OCI-M1 (cell line): ENCODE results near the gene CACNA2D2.

Experiments
- DNase-seq: peaks from one replicate; lab custom pipeline; 2025; lab: John Stamatoyannopoulos, UW

Gene CACNA2D2

DNA sequence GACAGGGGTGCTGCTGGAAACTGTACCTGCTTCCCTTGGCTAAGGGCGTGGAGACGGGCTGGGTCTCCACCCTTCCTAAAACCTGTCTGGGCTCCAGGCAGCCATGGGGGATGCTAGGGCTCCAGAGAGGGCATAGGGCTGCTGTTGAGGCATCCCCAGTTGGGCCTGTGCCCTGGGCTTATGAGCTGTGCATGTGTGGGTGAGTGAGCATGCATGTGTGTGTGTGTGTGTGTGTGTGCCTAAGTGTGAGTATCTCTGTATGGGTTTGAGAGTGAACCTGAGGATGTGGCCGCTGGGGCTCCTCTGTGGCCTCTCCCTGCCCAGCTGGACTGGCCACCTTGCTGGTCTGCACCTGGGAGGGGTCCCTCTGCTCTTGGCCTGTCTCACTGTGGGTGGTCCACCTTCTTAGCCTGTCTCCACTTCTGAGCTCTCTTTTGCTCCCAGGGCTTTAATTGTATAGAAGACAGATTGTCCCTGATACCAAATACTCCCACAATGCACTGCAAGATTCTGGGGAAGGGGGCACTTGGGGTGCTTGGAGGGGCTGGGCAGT is 132.2 kb downstream of the CACNA2D2 start:
- no peak for DNase-seq

DNA sequence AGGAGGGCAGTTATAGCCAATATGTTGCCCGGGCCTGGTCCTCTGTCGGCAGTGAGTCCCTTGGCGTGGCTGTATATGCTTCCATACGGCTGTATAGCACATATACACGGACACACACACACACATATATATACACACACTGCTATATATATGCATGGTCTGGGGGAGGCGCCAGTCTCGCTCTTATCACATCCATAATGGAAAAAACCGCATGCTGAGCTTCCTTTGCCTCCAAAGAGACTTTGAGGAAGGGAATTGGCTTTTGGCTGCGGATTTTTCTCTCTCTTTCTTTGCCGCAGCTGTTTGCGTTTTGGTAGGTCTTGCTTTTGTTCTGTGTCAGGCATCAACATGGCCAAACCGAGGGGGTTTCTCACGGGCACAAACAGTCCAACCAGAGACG is 132.8 kb downstream of the CACNA2D2 start:
- DNase-seq = peak; percentile 64

DNA sequence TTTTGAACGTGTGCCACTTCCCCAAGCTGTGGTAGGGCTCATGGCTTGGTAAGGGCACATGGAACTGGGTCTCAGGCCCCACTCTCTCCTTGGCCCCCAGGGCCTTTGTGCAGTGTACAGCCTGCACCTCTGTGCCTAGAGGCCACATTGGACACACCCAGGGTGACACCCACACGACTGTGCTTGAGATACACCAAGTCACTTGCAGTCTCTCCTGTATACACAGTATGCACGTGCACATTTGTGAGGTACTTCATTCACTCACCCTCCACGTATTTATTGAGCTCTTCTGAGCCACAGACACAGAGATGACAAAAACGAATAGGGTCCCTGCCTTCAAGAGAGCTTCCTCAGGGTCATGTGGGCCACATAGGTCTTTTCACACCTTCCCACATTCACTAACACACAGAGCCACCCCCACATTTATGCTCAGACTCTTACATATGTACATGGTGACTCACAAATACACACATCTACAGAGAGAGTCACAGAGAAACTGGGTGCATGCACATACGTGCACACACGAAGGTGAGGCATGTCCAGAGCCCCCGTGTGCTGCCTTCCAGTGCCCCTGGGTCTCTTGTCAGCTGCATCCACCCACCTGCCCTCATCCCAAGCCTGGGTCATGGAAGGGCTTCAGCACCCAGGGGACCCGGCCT is 134.3 kb downstream of the CACNA2D2 start:
- DNase-seq = no peak

DNA sequence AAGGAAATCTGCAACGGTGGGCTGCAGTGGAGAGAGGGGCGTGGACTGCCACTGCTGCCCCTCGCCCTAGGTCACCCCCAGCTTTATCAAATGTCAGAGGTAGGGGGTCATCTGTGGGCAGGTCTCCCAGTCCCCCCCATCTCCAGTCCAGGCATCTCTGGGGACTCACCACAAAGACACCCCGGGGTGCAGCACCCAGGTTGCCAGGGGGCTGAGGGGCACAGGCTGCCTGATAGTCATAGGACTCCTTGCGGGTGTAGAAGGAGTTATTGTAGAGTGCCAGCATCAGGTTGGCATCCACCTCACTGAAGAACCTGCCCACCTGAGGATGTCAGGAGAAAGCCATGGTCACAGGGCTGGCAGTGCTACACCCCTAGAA is 137.6 kb downstream of the CACNA2D2 start:
- no peak for DNase-seq

DNA sequence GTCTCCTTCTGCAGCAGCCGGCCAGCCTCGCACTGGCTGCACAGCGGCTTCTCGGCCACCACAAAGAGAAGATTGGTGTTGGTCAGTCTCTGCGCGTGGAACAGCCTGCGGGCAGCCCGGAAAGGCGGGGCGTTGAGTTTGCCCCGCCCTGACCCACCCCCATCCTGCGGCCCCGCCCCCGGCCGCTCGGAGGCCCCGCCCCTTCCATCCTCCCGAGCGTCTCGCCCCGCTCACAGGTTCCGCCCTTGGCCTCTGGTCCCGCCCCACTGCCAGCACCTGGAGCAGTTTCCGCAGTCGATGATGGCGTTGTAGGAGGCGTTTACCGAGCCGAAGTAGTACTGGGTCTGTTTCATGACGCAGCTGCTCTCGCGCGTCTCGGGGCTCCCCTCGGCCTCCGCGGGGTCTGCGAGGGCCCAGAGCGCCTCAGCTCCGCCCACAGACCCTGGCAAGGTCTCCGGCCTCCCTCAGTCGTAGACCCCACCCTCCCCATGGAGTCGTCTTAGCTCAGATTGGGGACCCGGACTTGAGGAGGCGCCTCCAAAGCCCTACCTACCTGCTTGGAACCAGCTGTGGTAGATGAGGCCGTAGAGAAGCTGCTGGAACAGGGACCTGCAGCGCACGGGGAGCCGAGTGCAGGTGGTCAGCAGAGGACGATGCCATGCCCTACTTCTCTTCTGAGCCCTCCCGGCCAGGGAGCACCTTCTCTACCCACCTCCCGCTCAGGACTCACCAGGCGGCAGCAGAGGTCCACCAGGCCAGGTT is 138.2 kb downstream of the CACNA2D2 start:
- peak; percentile 69 for DNase-seq

DNA sequence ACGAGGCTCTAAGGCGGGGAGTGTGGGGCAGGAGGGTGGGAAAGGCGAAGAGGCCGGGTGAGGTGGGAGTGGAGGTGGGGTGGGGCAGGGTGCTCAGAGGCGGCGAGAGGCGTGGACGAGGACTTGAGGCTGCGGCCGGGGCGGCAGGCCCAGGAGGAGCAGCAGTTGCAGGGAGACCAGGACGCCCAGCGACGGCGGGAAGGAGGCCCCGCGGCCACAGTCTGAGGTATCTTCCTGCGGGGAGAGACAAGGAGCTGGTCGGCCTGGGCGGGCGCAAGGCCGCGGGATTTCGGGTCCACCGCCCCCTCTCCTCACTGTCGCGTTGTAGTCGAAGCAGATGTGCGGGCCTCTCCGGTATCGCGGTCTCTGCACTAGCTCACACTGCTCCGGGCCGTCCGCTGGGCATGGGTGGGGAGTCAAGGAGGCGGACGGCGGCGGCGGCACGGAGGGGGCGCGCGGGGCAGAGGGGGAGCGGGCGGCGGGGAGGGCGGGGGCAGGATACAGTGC is 138.8 kb downstream of the CACNA2D2 start:
- no peak for DNase-seq

DNA sequence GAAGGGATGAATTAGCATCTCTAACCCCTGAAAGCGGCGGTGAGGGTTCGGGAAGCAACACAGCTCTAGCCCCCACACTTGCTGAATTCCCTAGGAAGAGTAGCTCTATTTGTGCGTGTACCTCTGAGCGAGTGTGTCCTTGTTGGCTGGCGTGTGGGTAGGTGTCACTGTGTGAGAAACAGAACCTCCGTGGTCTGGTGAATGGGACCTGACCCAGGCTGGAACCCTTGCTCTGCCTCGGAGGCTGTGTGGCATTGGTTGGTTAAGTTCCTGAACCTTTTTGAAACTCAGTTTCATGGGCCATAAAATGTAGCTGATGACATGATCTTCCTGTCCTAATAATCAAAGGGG is 143.7 kb downstream of the CACNA2D2 start:
- DNase-seq = no peak

DNA sequence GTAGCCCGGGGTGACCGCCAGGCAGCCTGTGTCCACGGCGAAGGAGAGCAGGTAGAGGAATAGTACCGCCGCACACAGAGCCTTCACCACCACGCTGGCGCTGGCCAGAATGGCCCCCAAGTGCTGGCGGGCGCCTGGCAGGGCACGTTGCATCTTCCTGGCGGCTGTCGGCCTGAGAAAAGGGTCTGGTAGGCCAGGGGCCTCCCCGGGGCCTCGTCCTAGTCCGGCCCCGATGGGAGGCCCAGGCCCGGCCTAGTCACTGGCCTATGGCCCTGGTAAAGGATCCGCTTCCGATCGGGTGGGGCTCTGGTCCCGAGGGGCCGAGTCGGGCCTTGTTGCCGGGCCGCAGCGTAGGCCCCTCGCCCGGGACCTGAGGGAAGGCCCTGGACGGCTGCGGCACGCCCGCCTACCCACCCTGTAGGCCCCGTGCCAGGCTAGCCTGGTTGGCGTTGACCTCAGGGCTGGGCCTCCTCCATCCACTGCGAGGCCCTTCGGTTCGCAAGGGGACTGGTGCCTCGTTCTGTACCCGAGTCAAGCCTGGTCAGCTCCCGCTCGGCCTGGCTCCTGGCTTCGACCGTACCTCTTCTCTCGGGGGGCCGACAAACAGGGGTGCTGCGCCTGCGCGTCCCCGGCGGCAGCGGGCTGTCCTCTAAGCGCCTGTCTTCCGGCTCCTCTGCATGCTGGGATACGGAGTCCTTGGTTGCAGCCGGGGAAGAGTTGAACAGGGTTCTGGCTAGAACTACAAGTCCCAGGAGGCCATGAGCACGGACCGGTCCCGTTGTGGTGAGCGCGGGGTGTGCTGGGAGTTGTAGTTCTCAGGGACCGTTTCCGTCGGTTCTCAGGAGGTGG is 144.3 kb downstream of the CACNA2D2 start, which contains the start of gene TMEM115:
Gene TMEM115, minus strand, starts transcription at position 611 of the 849 bp plus-strand sequence. Its CDS starts 458 bp downstream, at position 153.
- DNase-seq = peak; percentile 94

DNA sequence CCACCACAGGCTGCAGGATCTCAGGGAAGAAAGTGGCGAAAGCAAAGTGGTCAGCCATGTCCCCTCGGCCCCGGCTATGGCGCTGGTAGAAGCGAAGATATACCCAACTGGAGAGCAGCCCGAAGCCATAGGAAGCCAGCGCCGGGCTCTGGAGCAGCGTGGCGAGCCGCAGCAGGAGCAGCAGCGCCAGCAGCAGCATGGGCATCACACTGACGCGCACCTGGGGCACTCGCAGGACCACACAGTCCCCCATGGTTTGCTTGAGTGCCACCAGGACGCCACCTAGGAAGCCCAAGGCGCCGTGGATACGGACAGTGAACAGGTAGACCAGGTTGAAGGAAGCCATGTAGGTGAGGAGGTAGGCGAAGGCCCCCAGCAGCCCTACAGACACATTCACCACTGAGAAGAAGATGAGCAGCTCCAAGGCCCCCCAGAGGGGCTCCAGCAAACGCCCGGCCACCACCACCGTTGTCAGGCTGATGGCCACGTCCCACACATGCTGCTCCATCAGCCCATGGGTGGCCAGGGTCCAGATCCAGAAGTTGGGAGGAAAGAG is 145.0 kb downstream of the CACNA2D2 start:
- DNase-seq = no peak

DNA sequence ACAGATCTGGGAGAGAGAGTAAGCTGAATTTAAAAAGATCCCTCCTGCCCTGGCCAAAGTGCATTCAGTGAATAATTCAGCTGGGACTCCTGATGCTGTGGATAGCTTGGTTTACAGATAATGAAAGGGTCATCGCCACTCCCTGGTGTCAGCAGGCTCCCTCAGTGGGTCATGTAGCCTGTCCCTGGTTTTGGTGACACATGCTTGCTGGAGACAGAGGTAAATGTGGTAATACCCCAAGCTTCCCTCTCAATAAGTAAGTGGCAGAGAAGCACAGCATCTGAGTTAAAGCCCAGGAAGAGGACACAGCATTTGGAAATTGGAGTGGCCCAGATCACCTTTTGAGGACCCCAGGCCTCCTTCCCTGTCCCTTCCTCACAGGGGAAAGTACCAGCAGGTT is 146.0 kb downstream of the CACNA2D2 start:
- DNase-seq = no peak

DNA sequence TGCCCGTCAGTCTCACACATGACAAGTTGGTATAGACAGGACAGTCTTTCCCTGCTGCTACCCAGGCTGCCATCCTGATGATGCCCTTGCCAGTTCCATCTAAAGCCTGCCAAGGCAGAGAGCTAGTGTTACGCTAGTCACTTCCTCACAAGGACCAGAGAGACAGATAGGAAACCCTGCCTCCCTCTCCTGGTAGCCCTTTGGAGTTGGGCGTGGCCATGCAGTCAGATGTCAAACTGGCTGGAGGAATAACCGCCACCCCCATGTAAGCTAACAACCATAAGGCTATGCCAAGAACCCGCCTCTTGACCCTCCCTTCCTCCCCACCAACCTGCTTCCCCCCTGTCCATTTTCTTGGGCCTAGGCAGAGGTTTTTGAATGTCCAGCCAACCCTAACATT is 146.9 kb downstream of the CACNA2D2 start:
- DNase-seq = peak; percentile 10

DNA sequence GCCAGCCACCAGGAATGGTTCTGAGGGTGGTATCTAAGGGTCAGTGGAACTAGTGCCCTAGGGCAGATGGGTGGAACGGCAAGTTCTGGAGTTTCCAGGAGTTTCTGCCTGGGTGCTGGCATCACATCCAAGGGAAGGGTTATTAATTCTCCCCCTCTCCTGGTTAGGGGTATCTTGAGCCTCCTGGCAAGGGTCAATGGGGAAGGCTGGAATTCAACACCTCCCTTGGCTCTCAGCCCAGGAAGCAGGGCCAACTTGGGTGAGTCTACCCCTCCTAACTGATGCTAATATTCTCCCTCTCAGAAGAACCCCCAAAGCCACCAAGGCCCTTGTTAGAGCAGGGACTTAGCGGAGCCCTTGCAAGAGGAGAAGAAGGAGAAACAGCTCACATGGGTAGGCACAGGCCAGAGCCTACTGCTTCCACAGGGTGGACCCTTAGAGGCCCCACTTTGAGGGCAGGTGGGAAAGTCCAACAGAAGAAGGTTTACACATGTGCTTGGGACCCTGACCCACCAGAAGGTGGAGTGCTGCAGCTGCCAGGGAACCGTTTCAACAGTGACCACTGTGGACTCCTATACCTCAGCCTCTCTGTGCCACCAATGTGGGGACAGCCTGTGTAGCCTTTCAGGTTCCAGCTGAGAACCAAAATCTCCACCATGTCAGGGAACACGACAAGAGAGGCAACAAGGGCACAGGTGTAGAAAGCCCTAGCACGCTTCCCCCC is 147.4 kb downstream of the CACNA2D2 start:
- no peak for DNase-seq

DNA sequence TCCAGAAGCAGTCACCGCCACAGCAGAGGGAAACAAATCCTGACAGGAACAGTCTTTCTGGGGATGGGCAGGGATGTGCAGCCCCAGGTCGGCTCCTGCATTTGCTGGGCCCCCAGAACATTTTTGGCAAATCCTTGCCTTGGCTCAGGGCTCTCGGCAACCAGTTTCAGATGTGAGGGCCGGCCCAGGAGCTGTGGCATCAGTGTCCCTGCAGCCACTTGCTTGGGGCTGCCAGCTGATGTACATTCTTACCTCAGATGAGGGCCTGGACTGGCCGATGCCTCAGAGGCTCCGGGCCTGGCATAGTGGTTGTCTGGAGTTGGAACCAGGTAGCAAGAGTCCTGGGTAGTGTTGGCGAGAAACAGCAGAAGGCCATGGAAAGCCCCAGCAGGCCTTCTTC is 148.6 kb downstream of the CACNA2D2 start:
- DNase-seq = no peak

DNA sequence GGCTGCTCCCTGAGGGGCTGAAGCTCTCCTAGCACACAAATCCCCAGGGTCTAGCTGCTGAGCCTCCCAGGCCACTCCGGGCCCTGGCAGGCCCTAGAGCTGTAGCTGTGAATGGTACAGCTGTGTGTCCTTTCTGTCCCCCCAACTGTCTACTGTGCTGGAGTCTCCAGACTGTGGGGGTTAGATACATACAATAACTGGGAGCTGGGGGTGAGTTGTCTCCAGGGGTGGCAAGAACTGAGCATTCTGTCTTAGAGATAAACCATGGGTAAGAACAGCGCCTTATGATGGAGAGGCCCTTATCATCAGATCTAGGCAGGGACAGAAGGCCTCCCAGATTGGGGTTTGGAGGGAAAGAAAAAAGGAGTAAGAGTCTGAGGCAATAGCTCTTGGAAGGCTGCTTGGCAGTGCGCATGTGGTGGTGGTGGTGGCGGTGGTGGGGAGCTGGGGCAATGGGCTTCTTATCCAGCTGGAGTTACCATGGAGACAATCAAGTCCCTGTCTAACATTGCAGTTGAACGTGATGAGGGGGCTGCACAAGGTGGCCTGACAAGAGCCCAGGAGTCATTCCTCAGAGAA is 149.2 kb downstream of the CACNA2D2 start:
- DNase-seq = peak; percentile 18

DNA sequence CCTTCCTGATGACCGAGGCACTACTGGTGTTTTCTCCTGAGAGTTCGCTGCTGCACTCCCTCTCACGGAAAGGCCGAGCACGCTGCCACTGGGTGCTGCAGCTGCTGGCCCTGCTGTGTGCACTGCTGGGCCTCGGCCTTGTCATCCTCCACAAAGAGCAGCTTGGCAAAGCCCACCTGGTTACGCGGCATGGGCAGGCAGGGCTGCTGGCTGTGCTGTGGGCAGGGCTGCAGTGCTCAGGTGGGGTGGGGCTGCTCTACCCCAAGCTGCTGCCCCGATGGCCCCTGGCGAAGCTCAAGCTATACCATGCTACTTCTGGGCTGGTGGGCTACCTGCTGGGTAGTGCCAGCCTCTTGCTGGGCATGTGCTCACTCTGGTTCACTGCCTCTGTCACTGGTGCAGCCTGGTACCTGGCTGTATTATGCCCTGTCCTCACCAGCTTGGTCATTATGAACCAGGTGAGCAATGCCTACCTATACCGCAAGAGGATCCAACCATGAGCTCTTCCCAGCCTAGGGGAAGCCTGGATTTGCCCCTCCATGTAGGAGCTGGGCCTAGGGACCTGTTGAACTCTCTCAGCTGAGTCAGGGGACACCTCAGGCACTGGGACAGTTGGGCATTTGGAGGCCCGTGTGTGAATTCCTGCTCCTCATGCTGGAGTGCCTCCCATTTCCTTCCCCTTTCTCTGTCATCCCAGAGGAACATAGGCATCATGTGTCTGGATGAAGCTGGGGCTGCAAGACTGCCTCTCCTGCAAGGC is 150.0 kb downstream of the CACNA2D2 start:
- no peak for DNase-seq

DNA sequence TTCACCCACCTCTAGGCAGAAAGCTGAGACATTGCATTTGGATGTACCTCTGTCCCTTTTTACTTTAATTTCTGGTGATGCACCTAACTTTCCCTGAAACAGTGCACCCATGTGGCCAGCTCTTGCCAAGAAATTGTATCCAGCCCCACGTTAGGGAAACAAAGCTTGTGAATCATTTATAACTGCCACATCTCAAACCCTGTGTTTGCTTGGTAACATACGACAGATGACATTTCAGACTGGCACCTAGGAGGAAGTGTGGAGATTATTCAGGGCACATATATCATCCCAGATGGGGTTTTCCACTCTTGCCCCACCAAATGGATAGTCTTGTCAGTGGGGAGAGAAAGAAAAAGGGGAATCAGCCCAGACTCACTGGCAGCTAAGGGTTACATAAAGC is 150.7 kb downstream of the CACNA2D2 start:
- peak; percentile 23 for DNase-seq

DNA sequence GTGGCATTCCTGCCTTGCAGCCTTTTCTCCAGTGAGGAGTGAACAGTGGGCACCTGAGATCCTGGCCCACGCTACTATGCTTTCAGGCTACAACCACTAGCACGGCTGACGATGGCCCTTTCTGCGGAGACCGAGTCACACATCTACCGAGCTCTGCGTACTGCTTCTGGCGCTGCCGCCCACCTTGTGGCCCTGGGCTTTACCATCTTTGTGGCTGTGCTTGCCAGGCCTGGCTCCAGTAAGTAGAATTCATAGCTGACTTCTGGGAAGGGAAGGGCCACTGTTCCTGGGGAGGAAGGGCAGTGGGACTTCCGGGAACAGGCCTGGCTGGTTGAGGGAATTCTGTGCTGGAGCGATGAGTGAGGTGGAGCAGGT is 152.1 kb downstream of the CACNA2D2 start:
- no peak for DNase-seq

DNA sequence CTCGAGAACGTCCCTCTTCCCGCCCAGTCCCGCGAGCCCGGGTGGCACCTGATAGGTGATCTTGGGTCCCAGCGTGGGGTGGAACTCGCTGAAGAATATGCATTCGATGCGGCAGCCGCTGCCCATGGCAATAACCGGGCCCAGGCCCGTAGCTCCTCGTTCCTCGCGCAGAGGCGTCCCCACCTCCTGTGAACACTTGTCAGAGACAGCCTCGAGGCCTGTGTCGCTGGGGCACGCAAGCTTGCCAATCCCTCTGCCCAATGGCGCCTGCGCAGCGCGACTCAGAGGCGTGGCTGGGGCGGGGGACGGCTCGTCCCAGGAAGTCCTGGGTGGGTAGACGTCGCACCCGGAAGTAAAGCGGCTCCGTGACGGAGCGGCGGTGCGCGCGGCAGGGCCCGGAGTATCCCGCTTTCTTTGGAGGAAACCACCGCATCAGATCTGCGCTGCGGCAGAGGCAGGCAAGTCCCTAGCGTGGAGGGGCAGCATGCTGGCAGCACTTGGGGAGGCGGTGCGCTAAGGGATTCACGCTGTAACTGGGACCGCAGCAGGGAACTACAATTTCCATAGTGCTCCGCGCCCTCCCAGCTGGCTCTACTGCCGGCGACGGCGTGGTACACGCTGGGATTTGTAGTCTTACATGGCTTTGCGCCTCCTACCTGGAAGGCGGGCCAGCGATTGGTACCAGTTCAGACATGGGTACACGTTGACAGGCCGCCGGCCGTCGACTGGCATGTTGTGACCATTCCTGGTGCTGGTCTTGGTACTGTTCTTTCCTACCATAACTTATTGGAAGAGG is 152.7 kb downstream of the CACNA2D2 start, which contains the start of the genes CYB561D2 and NPRL2:
Gene CYB561D2, plus strand, starts transcription at position 336 of the 796 bp plus-strand sequence. CDS start 572 bp downstream, outside the sequence.
Gene NPRL2, minus strand, starts transcription at position 249 of the 796 bp plus-strand sequence. Its CDS starts 123 bp downstream, at position 126.
- peak; percentile 94 for DNase-seq

DNA sequence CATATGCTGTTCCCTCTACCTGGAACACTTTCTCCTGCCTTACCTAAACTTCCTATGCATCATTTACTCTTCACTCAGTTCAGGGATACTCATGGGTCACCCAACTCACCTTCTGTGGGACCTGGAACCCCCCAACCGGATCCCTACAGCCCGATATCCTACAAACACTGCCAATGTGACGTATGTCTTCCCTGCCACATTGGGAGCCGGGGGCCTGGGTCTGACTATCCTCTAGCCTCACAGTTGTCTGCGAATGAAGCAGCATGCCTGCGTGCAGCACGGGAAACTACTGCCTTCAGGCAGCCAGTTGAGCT is 153.3 kb downstream of the CACNA2D2 start:
- no peak for DNase-seq
